HepG2 (cell line): ENCODE measurements around the gene ZSCAN23. TPM values are rescaled to one million over a fixed set of nuclear protein-coding genes. Genes with fewer than 3 reads are reported as not detected.
A peak's percentile ranks its signal among the peaks of the same experiment; 100 is the strongest.

Source experiments
- AKNA ChIP-seq: sonication (generic); formaldehyde crosslinking; IDR thresholded peaks from 2 replicates; pipeline ENCODE4 v1.4.0; 2020; ENCODE audit warnings: missing genetic modification reagents, borderline replicate concordance
- BCL6 ChIP-seq: IDR thresholded peaks from 2 replicates; pipeline ENCODE4 v1.6.1; 2016; ENCODE audit warnings: missing genetic modification reagents, missing compliant biosample characterization
- CREB1 ChIP-seq, 2 experiments: fragments of 450-650 bp in 1 of 2; IDR thresholded peaks; 2 replicates each; pipeline ENCODE4 v1.6.1; 2016 to 2017; ENCODE audit warnings: control low read depth in 1 of 2, mild to moderate bottlenecking in 1 of 2, missing compliant biosample characterization in 1 of 2, missing genetic modification characterization in 1 of 2
- DMAP1 ChIP-seq: IDR thresholded peaks from 2 replicates; pipeline ENCODE4 v1.6.1; 2016
- FOXK1 ChIP-seq: sonication (generic); formaldehyde crosslinking; IDR thresholded peaks from 2 replicates; pipeline ENCODE4 v1.4.0; 2020; ENCODE audit warnings: low read depth, missing genetic modification reagents, borderline replicate concordance
- HDAC2 ChIP-seq: sonication (generic); formaldehyde crosslinking; IDR thresholded peaks from 2 replicates; pipeline ENCODE4 v1.4.0; 2020; ENCODE audit warnings: missing genetic modification reagents
- MIER2 ChIP-seq: IDR thresholded peaks from 2 replicates; pipeline ENCODE4 v1.6.1; 2016; ENCODE audit warnings: missing biosample characterization, missing genetic modification reagents
- NCOA5 ChIP-seq: sonication (generic); formaldehyde crosslinking; IDR thresholded peaks from 2 replicates; pipeline ENCODE4 v1.4.0; 2020; ENCODE audit warnings: missing genetic modification reagents
- RBFOX2 ChIP-seq: fragments of 200-400 bp; formaldehyde crosslinking; IDR thresholded peaks from 2 replicates; pipeline ENCODE4 v1.6.1; 2017; ENCODE audit warnings: low read depth, mild to moderate bottlenecking, low read length
- SMAD3 ChIP-seq: sonication (generic); formaldehyde crosslinking; IDR thresholded peaks from 2 replicates; pipeline ENCODE4 v1.4.0; 2020; ENCODE audit warnings: missing genetic modification reagents
- TEAD3 ChIP-seq: optimal IDR thresholded peaks from 2 replicates; pipeline ENCODE3; 2016; ENCODE audit warnings: borderline replicate concordance
- TRAFD1 ChIP-seq: sonication (generic); formaldehyde crosslinking; IDR thresholded peaks from 2 replicates; pipeline ENCODE4 v1.5.1; 2020; ENCODE audit warnings: missing genetic modification reagents, mild to moderate bottlenecking, borderline replicate concordance
- ZBTB20 ChIP-seq: sonication (generic); formaldehyde crosslinking; IDR thresholded peaks from 2 replicates; pipeline ENCODE4 v1.8.1; 2023; ENCODE audit warnings: missing genetic modification reagents, low read depth, mild to moderate bottlenecking, borderline replicate concordance
- ZMYM2 ChIP-seq: sonication (generic); formaldehyde crosslinking; IDR thresholded peaks from 2 replicates; pipeline ENCODE4 v1.8.0; 2022; ENCODE audit warnings: mild to moderate bottlenecking, missing genetic modification reagents
- ZNF264 ChIP-seq: sonication (generic); formaldehyde crosslinking; IDR thresholded peaks from 2 replicates; pipeline ENCODE4 v1.4.0; 2020; ENCODE audit warnings: missing genetic modification reagents
- ZNF331 ChIP-seq: sonication (generic); formaldehyde crosslinking; IDR thresholded peaks from 2 replicates; pipeline ENCODE4 v1.4.0; 2020; ENCODE audit warnings: missing genetic modification reagents
- ZNF362 ChIP-seq: sonication (generic); formaldehyde crosslinking; IDR thresholded peaks from 2 replicates; pipeline ENCODE4 v1.4.0; 2020; ENCODE audit warnings: missing genetic modification reagents, mild to moderate bottlenecking, borderline replicate concordance
- ZNF430 ChIP-seq: sonication (generic); formaldehyde crosslinking; IDR thresholded peaks from 2 replicates; pipeline ENCODE4 v1.9.0; 2021; ENCODE audit warnings: mild to moderate bottlenecking, missing genetic modification reagents
- ZNF549 ChIP-seq: sonication (generic); formaldehyde crosslinking; IDR thresholded peaks from 2 replicates; pipeline ENCODE4 v1.5.0; 2020; ENCODE audit warnings: missing genetic modification reagents
- ZNF557 ChIP-seq: sonication (generic); formaldehyde crosslinking; IDR thresholded peaks from 2 replicates; pipeline ENCODE4 v1.4.0; 2020; ENCODE audit warnings: missing genetic modification reagents
- ZNF616 ChIP-seq: sonication (generic); formaldehyde crosslinking; IDR thresholded peaks from 2 replicates; pipeline ENCODE4 v1.5.0; 2020; ENCODE audit warnings: low read depth, mild to moderate bottlenecking, missing genetic modification reagents
- ZNF792 ChIP-seq: IDR thresholded peaks from 2 replicates; pipeline ENCODE4 v1.6.1; 2016
- ZSCAN9 ChIP-seq: IDR thresholded peaks from 2 replicates; pipeline ENCODE4 v1.6.1; 2016; ENCODE audit warnings: borderline replicate concordance
- polyA plus RNA-seq, 8 experiments: library from polyadenylated mRNA; depleted of rRNA in 3 of 8; stranded (reverse) in 7 of 8; unstranded in 1 of 8; fragments of >200 nt; fragmentation: Illumina TruSeq in 4 of 8; extraction: Trizol in 4 of 8; gene quantifications; 2 replicates each; pipeline versions ENCODE4 v1.2.1 to v1.2.3, GENCODE V29; 2011 to 2016; ENCODE audit warnings: low read depth in 4 of 8, missing spikeins in 1 of 8, mixed read lengths in 1 of 8; ENCODE audit not compliant: insufficient read depth in 1 of 8
- total RNA-seq, 5 experiments: library from RNA; depleted of rRNA; stranded (reverse); fragments of >200 nt; fragmentation: Illumina TruSeq; extraction: Trizol; gene quantifications; 2 replicates each; pipeline ENCODE4 v1.2.3, GENCODE V29; 2016; ENCODE audit warnings: low read depth in 1 of 5

Gene ZSCAN23
- total and polyA plus RNA-seq, 2 of the 13 experiments (the other 11 are each of a cell fraction or from before 2014, with no cell fraction given): 0.29 to 1.2 TPM

GRCh38 chr6:28474441-28475219 lies 31.3 kb upstream of the ZSCAN23 start (continued):
- TF ChIP-seq TRAFD1 (CRISPR knock-in tag): no peak
- TF ChIP-seq ZNF616 (CRISPR knock-in tag): no peak
- peak; percentile 66; the same call in 1 of the 2 replicates for TF ChIP-seq FOXK1 (CRISPR knock-in tag)
- peak; percentile 64; the same call in 1 of the 2 replicates for TF ChIP-seq ZNF264 (CRISPR knock-in tag)
- TF ChIP-seq ZNF557 (CRISPR knock-in tag): 0 out of 2 replicates have a peak, but pooled peaks have one; percentile 57
- TF ChIP-seq CREB1 (IDR thresholded peaks at IDR 0.05): no peak
- TF ChIP-seq CREB1 (CRISPR knock-in tag; IDR thresholded peaks at IDR 0.05): peak; percentile 38; the same call in 1 of the 2 replicates
- TF ChIP-seq NCOA5 (CRISPR knock-in tag): no peak
- TF ChIP-seq ZNF792 (CRISPR knock-in tag): peak; percentile 73
- TF ChIP-seq SMAD3 (CRISPR knock-in tag): 0 out of 2 replicates have a peak, but pooled peaks have one; percentile 60
- no peak for TF ChIP-seq ZNF362 (CRISPR knock-in tag)
- TF ChIP-seq ZNF549 (CRISPR knock-in tag): no peak
- TF ChIP-seq RBFOX2: no peak
- TF ChIP-seq ZBTB20 (CRISPR knock-in tag): peak; percentile 52; the same call in 1 of the 2 replicates
- TF ChIP-seq HDAC2 (CRISPR knock-in tag): peak; percentile 48; the same call in 1 of the 2 replicates
- TF ChIP-seq MIER2 (CRISPR knock-in tag): 0 out of 2 replicates have a peak, but pooled peaks have one; percentile 35
- 0 out of 2 replicates have a peak, but pooled peaks have one; percentile 31 for TF ChIP-seq ZNF331 (CRISPR knock-in tag)
- TF ChIP-seq AKNA (CRISPR knock-in tag): no peak
- TF ChIP-seq ZSCAN9 (CRISPR knock-in tag): 0 out of 2 replicates have a peak, but pooled peaks have one; percentile 34
- peak; percentile 67 for TF ChIP-seq BCL6 (CRISPR knock-in tag)
- peak; percentile 50; the same call in 1 of the 2 replicates for TF ChIP-seq ZNF430 (CRISPR knock-in tag)
- TF ChIP-seq DMAP1 (CRISPR knock-in tag): 0 out of 2 replicates have a peak, but pooled peaks have one; percentile 24
- TF ChIP-seq TEAD3: peak; percentile 35
- TF ChIP-seq ZMYM2 (CRISPR knock-in tag): 0 out of 2 replicates have a peak, but pooled peaks have one; percentile 26
